ENCODE measurements around the gene RASGEF1C.
"Not testable (repeated sequence)": the region's sequence is repeated elsewhere in the genome, so short reads cannot be mapped to it uniquely, and the experiment has no call there.

The RASGEF1C gene

DNA sequence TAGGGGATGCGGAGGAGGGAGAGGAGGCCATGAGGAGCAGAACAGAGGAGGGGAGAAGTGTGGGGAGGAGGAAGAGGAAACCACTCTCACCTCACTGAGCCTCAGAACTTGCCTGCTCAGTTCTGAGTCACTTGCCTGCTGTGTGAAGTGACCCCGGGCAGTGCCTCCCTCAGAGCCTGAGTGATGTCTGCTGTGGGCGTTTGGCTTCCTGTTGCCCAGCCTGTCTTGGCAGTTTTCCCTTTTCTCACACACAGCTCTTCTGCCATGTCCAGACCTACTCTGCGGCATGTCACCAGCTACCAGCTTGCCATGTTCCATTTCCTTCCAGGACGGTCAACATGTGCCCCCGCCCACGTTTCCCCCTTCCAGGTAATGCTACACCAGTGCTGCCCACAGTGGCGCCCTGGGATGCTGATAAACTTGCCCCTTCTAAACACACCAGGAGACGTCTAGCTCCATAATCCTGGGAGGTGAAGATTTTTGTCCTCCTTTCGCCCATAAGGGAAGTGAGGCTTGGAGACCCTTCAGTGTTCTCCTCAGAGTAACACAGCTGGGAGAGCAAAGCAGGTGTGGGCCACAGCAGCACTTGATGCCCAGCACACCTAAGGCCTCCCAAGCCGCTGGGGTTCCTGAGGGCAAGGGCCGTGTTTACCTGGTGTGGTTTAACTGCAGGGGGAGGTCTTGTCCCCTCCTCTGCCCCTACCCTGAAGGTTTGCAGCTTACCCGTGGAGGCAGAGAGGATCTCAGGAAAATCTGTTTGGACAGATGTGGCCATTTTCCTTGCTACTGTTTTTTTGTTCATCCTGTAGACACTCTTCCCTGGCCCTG is 73.7 kb downstream of the RASGEF1C start:
- no peak for DNase-seq

DNA sequence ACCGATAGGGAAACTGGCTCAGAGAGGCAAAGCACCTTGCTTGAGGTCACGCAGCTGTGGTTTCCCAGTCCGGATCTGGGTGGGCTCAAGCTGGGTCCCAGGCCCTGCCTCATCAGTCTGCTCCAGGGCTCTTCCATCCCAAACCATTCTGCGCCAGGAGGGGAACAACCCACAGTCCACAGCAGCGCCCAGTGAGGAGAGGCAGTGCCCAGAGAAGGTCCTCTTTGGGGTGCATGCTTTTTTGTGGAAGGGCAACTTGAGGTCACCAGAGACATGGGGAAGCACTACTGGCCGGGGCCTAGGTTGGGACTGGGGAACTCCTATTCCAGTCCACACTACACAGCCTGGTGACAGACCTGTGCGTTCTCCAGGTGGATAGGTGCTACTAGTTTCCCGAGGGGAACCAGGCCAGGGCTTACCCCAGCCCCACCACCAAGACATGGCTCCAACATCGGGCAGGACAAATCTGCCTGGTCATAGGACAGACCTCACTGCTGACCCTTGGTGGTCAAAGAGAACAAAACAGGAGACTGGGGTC is 75.0 kb downstream of the RASGEF1C start:
- DNase-seq, result no peak

DNA sequence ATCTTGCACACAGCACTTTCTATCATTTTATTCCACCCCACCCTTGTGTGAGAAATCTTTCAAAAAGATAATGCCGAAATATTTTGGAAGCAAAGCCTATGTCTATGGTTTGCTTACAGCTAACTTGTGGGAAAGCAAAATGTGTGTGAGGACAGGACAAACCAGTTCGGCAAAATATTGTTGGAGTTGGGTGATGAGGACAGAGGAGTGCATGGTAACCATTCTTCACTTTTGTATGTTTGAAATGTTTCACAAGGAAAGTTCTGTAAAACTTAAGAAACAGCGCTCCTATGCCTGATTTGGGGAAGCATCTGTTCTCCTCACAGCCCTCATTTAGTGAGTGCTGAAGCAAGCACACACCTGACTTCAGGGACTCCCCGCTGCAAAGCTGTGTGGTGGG is 75.5 kb downstream of the RASGEF1C start:
- DNase-seq, result no peak

GRCh38 chr5:180133060-180133459 is 76.0 kb downstream of the RASGEF1C start:
- no peak for DNase-seq

DNA sequence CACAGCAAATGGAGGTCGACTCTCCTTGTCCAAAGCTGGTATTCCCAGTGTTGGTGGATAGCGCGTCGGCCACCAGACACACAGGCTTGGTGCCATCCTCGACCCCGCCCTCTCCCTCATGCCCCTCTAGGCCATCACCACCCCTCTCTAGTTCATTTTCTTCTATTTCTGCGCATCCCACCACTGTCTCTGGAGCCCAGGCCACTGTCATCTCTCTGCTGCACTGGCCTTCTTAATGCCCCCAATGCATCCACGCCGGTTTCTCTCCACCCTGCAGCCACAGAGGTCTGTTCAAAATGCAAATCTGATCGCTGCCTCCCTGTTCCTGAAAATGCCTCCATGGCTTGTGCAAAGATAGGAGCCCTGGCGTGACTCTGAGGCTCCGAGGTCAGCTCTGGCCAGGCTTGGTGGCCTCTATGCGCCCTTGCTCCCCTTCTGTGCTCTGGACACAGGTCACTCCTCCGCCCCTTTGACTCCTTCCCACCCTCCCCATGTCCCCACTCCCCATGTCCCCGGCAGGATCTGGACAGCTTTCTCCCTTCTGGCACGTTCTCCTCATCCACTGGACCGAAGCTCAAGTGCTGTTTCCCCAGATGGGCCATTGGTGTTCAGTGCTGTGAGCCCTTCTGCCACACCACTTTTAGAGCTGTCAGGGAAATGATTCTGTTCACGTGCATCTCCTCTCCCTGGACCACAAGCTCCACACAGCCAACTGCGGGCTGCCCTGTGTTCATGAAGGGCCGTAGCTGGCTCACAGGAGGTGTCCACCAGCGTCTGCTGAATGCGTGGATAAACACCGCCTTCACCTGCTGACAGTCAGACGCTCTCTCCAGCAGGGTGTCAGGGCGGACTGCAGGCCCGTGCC is 77.9 kb downstream of the RASGEF1C start:
- DNase-seq, result no peak

GRCh38 chr5:180130291-180130869 is 78.6 kb downstream of the RASGEF1C start:
- DNase-seq, result no peak

GRCh38 chr5:180129291-180130190 is 79.5 kb downstream of the RASGEF1C start:
- no peak for DNase-seq

GRCh38 chr5:180128671-180129261 is 80.2 kb downstream of the RASGEF1C start:
- no peak for DNase-seq

GRCh38 chr5:180127682-180128670 is 81.0 kb downstream of the RASGEF1C start:
- DNase-seq, result no peak

GRCh38 chr5:180126716-180127681 is 82.0 kb downstream of the RASGEF1C start:
- DNase-seq, result peak in 1 of 2 experiments; percentile 39

DNA sequence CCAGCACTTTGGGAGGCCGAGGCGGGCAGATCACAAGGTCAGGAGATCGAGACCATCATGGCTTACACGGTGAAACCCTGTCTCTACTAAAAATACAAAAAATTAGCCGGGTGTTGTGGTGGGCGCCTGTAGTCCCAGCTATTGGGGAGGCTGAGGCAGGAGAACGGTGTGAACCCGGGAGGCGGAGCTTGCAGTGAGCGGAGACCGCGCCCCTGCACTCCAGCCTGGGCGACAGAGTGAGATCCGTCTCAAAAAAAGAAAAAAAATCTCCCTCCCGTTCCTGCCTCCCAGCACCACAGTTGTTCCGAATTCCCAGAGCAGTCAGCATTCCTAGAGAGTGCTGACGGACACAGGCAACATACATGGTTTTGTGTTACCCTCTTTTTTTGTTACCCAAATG is 82.9 kb downstream of the RASGEF1C start:
- DNase-seq, result not testable (repeated sequence)

DNA sequence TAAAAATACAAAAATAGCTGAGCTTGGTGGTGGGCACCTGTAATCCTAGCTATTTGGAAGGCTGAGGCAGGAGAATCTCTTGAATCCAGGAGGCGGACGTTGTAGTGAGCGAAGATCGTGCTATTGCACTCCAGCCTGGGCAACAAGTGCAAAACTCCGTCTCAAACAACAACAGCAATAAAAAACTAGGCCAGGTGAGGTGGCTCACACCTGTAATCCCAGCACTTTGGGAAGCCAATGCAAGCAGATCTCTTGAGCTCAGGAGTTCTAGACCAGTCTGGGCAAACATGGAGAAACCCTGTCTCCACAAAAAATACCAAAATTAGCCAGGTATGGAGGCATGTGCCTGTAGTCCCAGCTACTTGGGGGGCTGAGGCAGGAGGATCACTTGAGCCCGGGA is 84.3 kb downstream of the RASGEF1C start:
- DNase-seq, result not testable (repeated sequence)

- DNase-seq, result no peak
These were observed 86.1 kb downstream of the RASGEF1C start for GRCh38 chr5:180122875-180123274.

DNA sequence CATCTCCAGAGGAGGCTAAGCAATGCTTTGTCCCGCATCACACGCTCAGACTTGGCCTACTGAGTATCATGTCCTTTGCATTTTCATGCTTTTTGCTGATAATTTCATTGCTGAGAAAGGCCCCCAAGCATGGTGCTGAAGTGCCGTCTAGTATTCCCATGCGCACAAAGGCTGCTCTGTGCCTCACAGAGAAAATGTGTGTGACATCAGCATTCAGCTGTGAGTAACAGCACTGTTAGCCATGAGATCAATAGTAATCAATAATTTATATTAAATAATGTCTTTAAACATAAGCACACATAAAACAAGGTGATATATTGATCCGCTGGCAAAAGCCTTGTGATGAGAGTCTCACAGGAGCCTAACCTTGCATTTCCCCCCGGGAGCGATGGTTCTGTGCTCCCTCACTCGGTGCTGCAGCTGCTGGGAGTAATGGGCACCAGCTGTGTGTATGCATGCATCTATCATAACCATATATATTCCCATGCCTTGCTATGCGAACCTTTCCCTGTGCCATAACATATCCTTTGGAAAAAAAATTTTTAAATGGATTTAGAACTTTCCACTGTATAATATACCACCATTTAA is 87.1 kb downstream of the RASGEF1C start:
- DNase-seq, result no peak

GRCh38 chr5:180120237-180121101 is 88.5 kb downstream of the RASGEF1C start:
- no peak for DNase-seq

DNA sequence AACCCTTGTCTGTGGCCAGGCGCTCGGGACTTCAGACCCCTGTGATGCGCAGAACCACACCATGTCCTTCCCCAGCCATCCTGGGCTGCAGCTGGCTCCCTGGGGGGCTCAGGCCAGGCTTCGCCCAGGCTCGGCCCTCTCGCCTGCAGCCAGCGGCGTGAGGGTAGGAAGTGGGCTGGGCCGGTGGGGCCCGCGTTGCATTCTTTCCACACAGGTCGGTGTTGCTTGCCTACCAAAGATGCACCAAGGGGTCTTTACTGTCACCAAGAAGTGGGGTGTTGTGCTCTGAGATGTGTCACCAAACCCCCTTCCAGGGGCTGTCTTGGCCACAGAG is 89.1 kb downstream of the RASGEF1C start:
- DNase-seq, result no peak

GRCh38 chr5:180119031-180119902 is 89.7 kb downstream of the RASGEF1C start:
- DNase-seq, result no peak
